ENCODE results near the gene RAB25.
"Not testable (repeated sequence)": the region's sequence is repeated elsewhere in the genome, so short reads cannot be mapped to it uniquely, and the experiment has no call there.

The RAB25 gene

GRCh38 chr1:156060937-156061636 is at the start of gene RAB25:
TSS of gene RAB25 (plus strand) at chr1:156061160. CDS start at chr1:156061401, 241 bp downstream.
- in situ Hi-C loops (cut with MboI; ENCODE audit: low sequenced_read_pairs) = loop anchor here (10.0 kb wide), 1 partner anchor 126 kb away; the partner anchor contains the start of gene KHDC4

DNA sequence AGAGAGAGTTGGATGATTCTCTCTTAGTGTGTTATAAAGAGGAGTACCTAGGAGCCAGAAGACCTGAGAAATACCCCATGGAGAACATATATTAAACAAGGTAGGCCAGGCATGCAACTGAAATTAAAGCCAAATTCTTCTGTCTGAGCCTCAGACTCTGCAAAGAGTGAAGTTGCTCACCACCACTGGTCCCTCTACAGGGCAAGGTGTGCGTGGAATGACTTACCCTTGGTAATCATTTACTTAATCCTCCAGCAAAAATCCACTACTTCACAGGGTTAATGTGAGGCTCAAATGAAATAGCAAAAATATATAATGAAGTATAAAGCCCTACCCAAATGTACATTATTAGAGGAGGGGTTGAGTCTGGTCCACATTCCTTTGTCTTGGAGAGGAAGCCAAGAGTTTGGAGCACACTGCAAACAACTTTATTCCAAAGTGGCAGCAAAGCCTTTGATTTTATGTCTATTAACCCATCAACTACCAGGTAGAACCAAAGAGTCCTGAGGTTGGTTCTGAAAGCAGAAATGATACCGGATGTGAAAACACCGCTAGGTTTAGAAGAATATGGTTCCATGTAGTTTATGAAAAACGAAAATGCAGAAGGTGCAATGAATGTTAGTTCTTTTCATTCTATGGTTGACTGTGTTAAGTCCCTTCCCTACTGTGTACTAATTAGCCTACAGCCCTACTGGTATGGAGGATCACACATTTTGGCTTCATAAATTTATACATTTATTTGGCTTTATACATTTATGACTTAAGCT is 48.7 kb upstream of the RAB25 start:
- in situ Hi-C loops (cut with MboI; ENCODE audit: low sequenced_read_pairs) = no loop called here

DNA sequence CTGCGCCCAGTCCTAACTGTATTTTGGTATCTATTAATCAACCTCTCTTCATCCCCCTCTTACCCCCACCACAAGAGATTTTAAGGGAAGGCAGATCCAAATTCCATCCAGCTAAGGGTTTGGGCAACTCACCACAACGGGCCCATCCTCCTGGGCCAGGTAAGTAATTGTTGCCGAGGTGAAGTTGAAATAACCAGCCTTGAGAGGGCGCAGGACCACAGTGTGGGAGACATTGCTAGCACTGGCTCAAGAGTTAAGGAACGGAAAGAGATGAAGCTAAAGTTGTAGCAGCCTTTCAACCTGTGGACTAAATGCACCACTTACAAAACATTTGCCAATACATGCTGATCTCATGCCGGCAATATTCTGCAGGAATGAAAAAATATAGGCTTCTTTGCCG is 46.1 kb upstream of the RAB25 start:
- in situ Hi-C loops (cut with MboI; ENCODE audit: low sequenced_read_pairs) = no loop called here

DNA sequence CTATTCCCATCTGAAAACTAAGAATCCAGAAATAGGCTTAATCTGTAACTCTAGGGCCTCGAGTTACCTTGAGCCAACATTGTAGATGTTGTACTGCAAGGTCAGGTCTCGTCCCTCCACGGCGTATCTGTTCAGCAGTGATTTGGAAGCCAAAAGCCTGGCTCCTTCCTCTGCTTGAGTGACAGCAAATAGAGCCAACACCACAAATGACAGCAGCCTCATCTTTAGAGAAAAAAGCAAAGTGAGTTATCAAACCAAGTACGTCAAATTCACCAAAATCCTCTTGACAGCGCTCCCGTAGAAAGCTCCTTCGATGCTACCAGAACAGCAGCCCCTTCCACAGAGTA is 41.0 kb upstream of the RAB25 start:
- in situ Hi-C loops (cut with MboI; ENCODE audit: low sequenced_read_pairs) = no loop called here

DNA sequence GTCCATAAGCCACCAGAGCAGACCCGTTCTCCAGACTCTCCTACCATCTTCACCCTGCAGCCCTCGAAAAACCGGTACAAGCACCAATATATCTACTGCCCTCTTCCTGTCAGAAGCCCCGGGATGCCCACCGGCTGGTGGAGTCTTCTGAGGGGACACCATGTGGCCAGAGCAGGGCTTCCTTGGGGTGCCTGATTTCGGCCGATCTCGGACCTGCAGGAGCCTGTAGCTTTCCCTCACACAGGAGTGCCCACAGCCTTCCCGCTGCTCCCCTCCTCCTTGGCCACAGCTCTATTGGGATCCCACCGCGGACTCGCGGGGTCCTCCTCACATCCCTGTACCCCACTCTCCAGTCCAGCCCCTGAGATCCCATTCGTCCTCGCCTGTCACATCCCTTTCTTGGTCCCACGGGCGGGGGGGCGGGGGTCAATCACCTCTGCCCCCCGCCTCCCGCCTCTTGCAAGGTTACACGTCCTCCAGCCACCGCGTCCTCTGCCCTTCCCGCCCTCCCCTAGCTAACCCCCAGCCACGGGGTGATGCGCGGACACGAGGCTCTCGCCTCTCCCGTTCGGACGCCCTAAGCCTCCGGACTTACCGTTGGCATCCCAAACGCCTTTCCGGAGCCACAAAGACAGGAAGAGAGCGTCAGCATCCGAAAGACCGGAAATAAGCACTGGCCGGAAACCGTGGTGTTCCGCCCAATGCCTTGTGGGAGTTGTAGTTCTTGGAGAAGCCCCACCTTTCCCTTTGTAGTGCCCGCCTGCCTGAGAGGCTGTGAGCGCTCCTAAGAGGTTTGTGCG is 40.5 kb upstream of the RAB25 start, which contains the start of gene SSR2:
Gene SSR2, minus strand, starts transcription at position 659 of the 800 bp plus-strand sequence. CDS start 784 bp downstream, outside the sequence.
- in situ Hi-C loops (cut with MboI; ENCODE audit: low sequenced_read_pairs) = no loop called here

DNA sequence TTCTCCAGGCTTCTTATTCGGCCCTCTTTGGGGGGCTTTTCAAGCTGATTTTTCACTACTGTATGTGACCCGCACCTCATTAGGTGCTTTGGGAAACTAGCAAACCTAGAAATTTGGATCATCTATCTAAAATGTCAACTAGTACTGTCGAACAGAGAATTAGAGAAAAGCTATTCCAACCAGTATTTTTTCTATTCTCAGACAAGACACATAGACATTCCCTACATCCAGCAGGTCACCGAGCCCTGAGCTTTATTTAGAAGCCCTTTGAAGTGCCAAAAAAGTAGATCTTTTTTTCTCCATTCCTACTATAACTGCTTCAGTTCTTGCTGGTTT is 39.9 kb upstream of the RAB25 start:
- in situ Hi-C loops (cut with MboI; ENCODE audit: low sequenced_read_pairs) = no loop called here

DNA sequence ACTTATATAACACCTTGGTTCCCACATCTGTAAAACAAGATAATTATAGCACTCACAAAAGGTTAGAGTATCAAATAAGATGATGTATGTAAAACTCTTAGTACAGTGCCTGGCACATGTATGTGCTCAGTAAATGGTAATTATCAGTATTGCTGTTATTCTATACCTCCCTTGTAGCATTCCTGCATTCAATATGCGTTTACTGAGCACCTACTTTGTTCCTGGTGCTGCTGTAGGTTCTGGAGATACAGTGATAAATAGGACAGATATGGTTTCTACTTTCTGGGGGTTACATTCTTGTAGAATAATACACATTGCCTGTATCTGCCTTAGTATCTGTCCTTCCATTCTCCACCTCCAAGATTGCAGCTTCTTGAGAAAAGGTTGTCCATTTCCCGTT is 39.0 kb upstream of the RAB25 start:
- in situ Hi-C loops (cut with MboI; ENCODE audit: low sequenced_read_pairs) = no loop called here

- in situ Hi-C loops (cut with MboI; ENCODE audit: low sequenced_read_pairs) = no loop called here
Measured at GRCh38 chr1:156024801-156025200, 36.2 kb upstream of the RAB25 start.

GRCh38 chr1:156025876-156026275 is 35.1 kb upstream of the RAB25 start:
- in situ Hi-C loops (cut with MboI; ENCODE audit: low sequenced_read_pairs) = no loop called here

- in situ Hi-C loops (cut with MboI; ENCODE audit: low sequenced_read_pairs) = no loop called here
Measured at GRCh38 chr1:156026588-156026987, 34.4 kb upstream of the RAB25 start.

DNA sequence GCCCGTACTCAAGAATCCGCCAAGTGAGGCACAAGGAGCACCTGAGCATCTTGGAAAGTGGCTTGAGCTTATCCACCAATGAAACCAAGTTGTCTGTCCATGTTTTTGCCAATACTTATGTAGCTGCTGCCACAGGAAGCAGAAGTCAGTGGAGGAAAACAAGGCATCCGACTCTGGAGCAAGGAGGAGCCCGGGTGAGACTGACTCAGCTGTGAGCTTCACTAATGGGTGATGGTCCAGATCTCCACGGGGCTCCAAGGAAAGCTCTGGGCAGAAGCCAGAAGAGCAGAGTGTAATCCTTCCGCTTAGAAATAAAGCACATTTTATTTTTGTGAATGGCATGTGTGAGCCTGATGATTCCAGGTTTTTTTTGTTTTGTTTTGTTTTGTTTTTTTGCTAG is 27.9 kb upstream of the RAB25 start:
- in situ Hi-C loops (cut with MboI; ENCODE audit: low sequenced_read_pairs) = no loop called here

DNA sequence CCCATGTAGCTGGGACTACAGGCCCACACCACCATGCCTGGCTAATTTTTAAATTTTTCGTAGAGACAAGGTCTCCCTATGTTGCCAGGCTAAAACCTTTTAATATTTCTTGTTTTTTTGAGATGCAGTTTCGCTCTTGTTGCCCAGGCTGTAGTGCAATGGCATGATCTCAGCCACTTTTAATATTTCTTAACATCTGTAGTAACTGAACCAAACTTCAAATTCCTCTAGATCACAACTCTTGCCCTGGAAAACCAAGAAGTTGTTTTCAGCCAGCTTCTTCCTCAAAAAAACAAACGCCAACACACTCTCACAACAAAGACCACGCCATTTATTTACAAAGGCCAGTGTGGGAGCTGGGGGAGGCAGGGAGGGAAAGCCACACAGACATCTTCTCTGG is 26.0 kb upstream of the RAB25 start:
- in situ Hi-C loops (cut with MboI; ENCODE audit: low sequenced_read_pairs) = not testable (repeated sequence)

DNA sequence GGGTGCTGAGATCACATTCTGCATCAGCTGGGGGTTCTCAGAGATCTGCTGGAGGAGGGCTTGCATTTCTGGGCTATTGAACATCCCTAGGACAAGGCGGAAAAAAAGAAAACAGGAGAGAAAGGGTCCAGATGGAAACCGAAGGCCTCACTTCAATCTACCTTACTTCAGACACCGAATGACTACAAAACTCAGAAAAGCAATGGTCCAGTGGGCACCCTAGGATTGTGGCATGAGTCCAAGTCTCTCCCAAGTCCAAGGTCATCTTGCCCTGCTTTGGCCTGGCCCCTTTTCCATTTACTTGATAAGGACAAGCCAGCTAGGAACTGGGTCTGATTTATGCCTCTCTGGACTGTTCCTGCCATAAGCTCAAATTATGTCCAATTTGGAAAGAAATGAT is 18.1 kb upstream of the RAB25 start:
- in situ Hi-C loops (cut with MboI; ENCODE audit: low sequenced_read_pairs) = no loop called here

DNA sequence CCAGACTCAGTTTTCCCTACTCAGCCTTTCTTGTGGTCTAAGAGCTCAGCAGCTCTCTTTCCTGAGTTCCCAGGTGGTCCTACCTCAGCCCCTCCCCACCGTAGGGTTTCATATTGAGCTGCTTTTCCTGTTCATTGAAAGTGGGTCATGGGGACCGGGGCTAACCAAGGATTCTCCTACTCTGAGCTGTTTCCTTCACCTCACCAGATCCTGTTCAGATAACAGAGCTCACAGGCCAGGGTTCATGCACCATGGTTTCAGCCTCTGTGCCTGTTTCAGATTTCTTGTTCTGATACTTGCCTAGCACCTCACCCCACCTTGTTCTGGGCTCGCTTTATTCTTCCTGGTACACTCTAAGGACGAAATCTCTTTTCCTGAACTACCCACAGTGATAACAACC is 15.9 kb upstream of the RAB25 start:
- in situ Hi-C loops (cut with MboI; ENCODE audit: low sequenced_read_pairs) = no loop called here

DNA sequence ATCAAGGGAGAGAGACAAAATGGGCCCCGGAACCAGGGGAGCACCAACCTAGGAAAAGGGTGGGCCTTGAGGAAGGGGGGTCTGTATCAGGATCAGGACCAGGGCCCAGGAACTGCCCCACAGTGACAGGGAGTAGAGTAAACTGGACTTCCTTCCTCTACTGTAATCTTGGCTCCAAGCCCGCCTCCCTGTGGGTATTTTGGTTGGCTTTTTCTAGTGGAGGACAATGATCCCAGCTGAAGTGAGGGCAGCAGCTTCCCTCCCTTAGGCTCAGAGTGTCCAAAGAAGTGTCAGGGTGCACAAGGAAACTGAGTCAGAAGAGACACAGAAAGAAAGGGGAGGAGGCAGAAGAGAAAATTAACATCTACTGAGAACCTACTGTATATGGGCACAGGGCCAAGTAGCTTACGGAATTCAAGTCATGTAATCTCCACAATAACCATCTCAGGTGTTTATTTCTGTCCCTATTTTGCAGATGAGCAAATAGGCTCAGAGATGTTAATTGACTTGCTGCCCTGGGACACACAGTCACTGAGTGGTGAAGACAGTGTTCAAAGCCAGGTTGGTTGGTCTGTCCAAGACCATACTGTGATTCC is 12.2 kb upstream of the RAB25 start:
- in situ Hi-C loops (cut with MboI; ENCODE audit: low sequenced_read_pairs) = no loop called here

DNA sequence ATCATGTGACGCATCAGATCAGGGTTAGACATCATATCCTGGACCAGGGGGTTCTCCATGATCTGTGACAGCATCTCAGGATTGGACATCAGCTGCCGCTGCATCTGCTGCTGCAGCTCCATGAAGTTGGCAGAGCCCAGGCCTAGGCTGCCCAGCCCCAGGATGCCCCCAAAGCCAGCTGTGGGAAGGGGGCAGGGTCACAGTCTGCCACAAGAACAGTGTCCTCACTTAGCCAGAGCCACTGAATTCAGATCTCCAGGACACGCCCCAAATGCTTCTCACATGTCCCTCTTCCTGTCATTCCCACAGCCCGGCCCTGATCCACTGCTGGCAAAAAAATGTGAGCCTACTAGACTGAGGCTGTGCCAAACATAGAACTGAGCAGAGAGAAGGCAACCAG is 10.6 kb upstream of the RAB25 start:
- in situ Hi-C loops (cut with MboI; ENCODE audit: low sequenced_read_pairs) = no loop called here

DNA sequence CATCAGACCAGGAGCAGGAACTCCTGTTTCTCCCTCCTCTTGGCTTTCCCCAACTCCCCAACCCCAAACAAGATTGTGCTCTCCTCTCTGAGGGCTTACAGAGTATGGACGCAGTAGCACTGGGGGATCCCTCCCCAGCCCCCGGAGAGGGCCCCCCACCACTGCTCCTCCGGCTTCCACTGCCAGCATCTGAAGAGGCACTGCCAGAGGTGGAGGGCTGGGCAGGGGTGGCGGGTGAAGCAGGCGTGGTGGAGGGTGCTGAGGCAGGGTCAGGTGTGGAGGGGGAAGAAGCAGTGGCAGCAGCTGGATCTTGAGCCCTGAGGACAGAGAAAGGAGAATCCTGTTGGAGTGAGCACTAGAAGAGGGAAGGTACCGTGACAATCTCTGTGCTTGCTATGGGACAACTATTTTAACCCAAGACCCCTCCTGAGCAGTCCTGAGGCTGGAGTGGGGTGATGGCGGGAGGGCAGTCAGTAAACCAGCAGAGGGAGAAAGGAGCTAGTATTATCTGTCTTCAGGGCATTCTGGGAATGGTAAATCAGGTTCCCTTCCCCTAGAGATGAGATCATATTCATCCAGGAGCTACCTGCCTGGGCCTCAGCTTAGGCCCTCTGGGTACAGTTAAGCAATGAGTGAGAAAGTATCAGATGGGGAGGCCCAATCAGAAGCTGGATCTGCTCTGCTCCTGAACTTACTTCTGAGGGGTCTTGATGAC is 9.8 kb upstream of the RAB25 start:
- in situ Hi-C loops (cut with MboI; ENCODE audit: low sequenced_read_pairs) = no loop called here

DNA sequence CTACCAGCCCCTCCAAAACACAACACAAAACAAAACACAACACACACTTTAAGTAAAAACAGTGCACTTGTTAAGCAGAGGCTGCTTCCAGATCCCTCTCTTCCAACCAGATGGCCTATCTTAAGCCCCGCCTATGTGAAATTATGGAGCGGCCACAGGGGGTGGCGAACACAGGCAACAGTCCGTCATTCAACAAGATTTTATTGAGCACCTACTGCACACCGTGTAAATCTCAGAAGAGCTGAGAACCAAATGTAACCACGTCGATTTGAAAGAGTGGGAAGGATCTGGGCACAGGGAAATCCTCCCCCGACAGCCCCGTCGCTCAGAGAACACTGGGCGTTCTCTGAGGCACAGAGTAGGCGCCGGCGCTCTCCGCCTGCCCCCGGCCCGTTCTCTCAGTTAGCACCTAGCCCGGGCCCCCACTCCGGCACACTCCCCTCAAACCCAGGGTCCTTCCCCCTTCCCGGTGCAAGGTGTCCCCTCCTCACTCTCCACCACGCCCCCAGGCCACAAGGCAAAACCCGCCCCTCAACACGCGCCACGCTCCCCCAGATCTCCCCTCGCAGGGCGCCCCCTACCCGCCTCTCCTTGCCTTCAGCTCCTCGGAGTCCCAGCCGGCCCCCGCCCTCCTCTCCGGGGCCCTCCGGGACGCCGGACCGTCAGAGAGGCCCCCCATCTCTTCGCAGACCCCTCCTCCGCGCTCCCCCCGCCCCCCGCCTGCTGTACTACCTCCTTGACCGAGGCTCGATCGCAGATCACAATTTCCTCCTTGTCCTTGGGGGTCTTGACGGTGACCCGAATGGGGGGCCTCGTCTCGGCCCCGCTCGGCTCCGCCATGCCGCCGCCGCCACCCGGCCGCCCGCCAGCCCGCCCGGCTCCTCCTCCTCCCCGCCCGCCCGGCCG is 7.8 kb upstream of the RAB25 start:
- in situ Hi-C loops (cut with MboI; ENCODE audit: low sequenced_read_pairs) = no loop called here

GRCh38 chr1:156053768-156054499 is 7.0 kb upstream of the RAB25 start, which contains the start of gene UBQLN4:
TSS of gene UBQLN4 (minus strand) at chr1:156053798. CDS start at chr1:156053701, 97 bp downstream.
- in situ Hi-C loops (cut with MboI; ENCODE audit: low sequenced_read_pairs) = no loop called here
